Measurements from ENCODE around the gene MBLAC2. TPM values are rescaled to one million over a fixed set of nuclear protein-coding genes. Genes with fewer than 3 reads are reported as not detected.

The MBLAC2 gene
- total RNA-seq, 2 experiments from 2014 or later, result 9.1 to 16.3 TPM

DNA sequence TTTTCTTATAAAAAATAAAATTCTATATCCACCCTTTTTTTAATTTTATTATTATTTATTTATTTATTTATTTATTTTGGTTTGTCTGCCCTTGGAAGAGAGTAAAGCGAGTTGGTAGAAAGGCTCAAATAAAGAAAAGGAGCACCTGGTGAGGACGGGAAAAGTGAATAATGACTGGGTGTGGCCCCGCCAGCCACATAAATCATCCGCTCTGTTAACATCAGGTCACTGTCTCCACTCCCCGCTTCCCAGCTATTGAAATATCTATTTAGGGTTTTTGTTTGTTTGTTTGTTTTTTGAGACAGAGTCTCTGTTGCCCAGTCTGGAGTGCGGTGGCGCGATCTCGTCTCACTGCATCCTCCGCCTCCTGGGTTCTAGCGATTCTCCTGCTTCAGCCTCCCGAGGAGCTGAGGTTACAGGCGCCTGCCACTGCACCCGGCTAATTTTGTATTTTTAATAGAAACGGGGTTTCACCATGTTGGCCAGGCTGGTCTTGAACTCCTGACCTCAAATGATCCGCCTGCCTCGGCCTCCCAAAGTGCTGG lies 937 bp upstream of the MBLAC2 start:
- H3K4me3 ChIP-seq (ENCODE audit: low read depth, low read length, poor library complexity, severe bottlenecking), result peak overlapping the region; percentile 80
- no peaks in the 10 kb centered on the region for H3K9me3 ChIP-seq (ENCODE audit: low read length)
- H3K27ac ChIP-seq (ENCODE audit: low read depth, low read length, poor library complexity, severe bottlenecking), result no peak overlapping the region
- no peak for TF ChIP-seq EZH2phosphoT487 (IDR thresholded peaks at IDR 0.05; ENCODE audit: borderline replicate concordance, low read depth, low read length)
- H3K4me2 ChIP-seq (ENCODE audit: low read length), result peak overlapping the region; percentile 96
- H4K20me1 ChIP-seq (ENCODE audit: insufficient read depth, low read length), result no peaks in the 10 kb centered on the region
- intact Hi-C loops (cut with micrococcal nuclease; ENCODE audit: unreplicated experiment), result loop anchor here (2.0 kb wide), 1 partner anchor 905 kb away; no protein-coding TSS in a partner anchor
- no peaks in the 10 kb centered on the region for H3K36me3 ChIP-seq (ENCODE audit: insufficient read depth, low read length)
- no peak overlapping the region for H2AFZ ChIP-seq (ENCODE audit: low read length)
- no peaks in the 10 kb centered on the region for H3K9me2 ChIP-seq (ENCODE audit: insufficient read depth, low read length)
- peaks cover 41% of the 10 kb centered on the region for H3K4me1 ChIP-seq (ENCODE audit: insufficient read depth, low read length, poor library complexity, severe bottlenecking)
- DNase-seq (ENCODE audit: low spot score), result no peak
- POLR2A ChIA-PET, result interaction anchor here (1.0 to 3.4 kb wide), 5 partner anchors 11 to 65 kb away, joined by 3 to 40 read pairs (median 10); partner anchors contain the start of gene CETN3
- peaks cover 39% of the 10 kb centered on the region for H3K79me2 ChIP-seq (ENCODE audit: insufficient read depth, low read depth, low read length)
- TSS peak; percentile 67 for BruUV-seq (replicated peaks)
- CTCF ChIA-PET (ENCODE audit: unreplicated experiment), result interaction anchor here (1.6 kb wide), 1 partner anchor 53 kb away, joined by 3 read pairs; no protein-coding TSS in a partner anchor

DNA sequence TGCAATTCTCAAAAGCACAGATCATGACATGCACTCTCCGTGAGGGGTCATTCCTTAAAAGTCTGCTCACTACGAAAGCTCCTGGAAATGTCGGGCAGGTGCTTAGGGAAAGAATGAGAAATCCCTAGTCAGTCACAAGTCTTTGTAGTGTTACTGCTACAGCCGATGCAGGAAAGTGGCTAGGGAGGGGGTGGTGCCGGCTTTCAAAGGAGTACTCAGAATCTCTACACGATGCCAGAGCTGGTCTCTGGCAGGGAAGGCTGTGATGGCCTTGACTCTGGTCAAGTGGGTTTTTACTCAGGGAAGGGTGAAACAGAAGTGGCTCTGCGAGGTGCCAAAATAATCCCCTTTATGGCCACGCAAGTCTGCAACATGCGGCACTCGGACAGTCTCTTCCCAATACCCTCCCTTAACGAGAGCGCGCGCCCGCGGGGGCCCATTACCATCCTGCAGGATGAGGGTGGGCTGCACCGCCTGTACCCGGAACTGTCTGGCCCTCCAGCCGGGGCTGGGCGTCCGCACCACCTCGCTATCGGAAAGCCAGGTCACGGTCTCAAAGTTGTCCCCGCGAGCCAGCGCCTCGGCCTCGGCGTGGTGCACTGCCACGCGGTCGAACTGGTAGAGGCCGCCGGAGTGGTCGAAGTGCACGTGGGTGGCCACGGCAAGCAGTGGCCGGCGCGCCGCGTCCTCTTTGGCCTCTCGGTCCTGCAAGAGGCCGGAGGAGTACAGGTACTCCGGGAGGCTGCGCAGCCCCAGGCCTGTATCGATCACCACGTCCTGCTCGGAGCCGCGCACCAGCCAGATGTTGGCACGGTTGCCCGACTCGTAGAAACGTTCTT lies 956 bp downstream of the MBLAC2 start:
- Histone ChIP-seq H3K36me3 (ENCODE audit: insufficient read depth, low read length) (peaks cover 12% of the 10 kb centered on the region; the same call in 1 of the 2 replicates), H3K4me1 (ENCODE audit: insufficient read depth, low read length, poor library complexity, severe bottlenecking) (peaks cover 41% of the 10 kb centered on the region), H4K20me1 (ENCODE audit: insufficient read depth, low read length) (no peaks in the 10 kb centered on the region), H2AFZ (ENCODE audit: low read length) (peak overlapping the region; percentile 89), H3K4me3 (ENCODE audit: low read depth, low read length, poor library complexity, severe bottlenecking) (peak overlapping the region; percentile 80), H3K27ac (ENCODE audit: low read depth, low read length, poor library complexity, severe bottlenecking) (peak overlapping the region; percentile 59), H3K9me3 (ENCODE audit: low read length) (no peaks in the 10 kb centered on the region), H3K9me2 (ENCODE audit: insufficient read depth, low read length) (no peaks in the 10 kb centered on the region), H3K79me2 (ENCODE audit: insufficient read depth, low read depth, low read length) (peaks cover 39% of the 10 kb centered on the region), H3K4me2 (ENCODE audit: low read length) (peak overlapping the region; percentile 95)
- BruUV-seq (replicated peaks), result no TSS peak
- TF ChIP-seq CTCF (conservative IDR thresholded peaks at IDR 0.05; ENCODE audit: low read length), result no peak
- TF ChIP-seq EZH2phosphoT487 (IDR thresholded peaks at IDR 0.05; ENCODE audit: borderline replicate concordance, low read depth, low read length), result no peak
- CTCF ChIA-PET (ENCODE audit: unreplicated experiment), result interaction anchor here (0.8 to 1.6 kb wide), 4 partner anchors 34 to 64 kb away, joined by 3 to 5 read pairs (median 3); partner anchors contain the start of gene CETN3
- POLR2A ChIA-PET, result interaction anchor here (0.5 to 3.6 kb wide), 15 partner anchors 10 to 1660 kb away, joined by 3 to 40 read pairs (median 4); partner anchors contain the start of genes CETN3 and LYSMD3
- intact Hi-C loops (cut with micrococcal nuclease; ENCODE audit: unreplicated experiment), result loop anchor here (1.0 to 2.0 kb wide), 3 partner anchors 56 to 907 kb away; partner anchors contain the start of genes CETN3 and LYSMD3
- DNase-seq (ENCODE audit: low spot score), result peak; percentile 47

DNA sequence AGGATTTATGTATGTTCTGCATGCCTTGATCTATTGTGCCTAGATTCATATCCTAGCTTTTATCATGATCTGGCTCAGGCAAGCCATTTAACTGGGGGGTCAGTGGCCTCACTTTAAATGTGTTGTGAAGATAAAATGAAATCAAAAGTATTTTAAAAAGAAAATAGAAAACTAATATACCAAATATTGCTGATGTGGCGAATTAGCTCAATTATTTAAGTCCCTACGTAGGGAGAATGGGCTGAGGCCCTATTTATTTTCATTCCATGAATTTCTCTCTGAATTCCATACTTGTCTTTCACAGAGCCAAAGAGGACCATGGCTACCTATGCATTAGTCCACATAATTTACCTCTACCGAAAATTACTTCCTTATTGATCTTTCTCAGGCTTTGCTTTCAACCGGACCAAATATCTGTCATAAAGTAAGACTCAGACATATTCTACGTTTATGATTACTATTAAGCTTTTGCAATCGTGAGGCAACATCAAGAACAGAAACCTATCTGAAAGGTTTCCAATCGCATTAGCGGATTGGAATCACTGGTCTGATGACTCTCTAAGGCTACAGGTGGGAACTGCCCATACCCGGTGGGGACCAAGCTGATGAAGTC lies 1.7 kb downstream of the MBLAC2 start:
- ChIA-PET POLR2A (interaction anchor here (0.5 to 3.6 kb wide), 12 partner anchors 9 to 1659 kb away, joined by 3 to 40 read pairs (median 3); partner anchors contain the start of gene CETN3), CTCF (ENCODE audit: unreplicated experiment) (interaction anchor here (0.8 to 1.5 kb wide), 2 partner anchors 34 to 57 kb away, joined by 3 read pairs; no protein-coding TSS in a partner anchor)
- intact Hi-C loops (cut with micrococcal nuclease; ENCODE audit: unreplicated experiment), result no loop called here
- Histone ChIP-seq H4K20me1 (ENCODE audit: insufficient read depth, low read length) (no peaks in the 10 kb centered on the region), H3K4me1 (ENCODE audit: insufficient read depth, low read length, poor library complexity, severe bottlenecking) (peaks cover 41% of the 10 kb centered on the region), H3K27ac (ENCODE audit: low read depth, low read length, poor library complexity, severe bottlenecking) (no peak overlapping the region), H3K4me2 (ENCODE audit: low read length) (peak overlapping the region; percentile 95), H3K9me2 (ENCODE audit: insufficient read depth, low read length) (no peaks in the 10 kb centered on the region), H2AFZ (ENCODE audit: low read length) (peak overlapping the region; percentile 89; the same call in 1 of the 2 replicates), H3K36me3 (ENCODE audit: insufficient read depth, low read length) (peaks cover 12% of the 10 kb centered on the region; the same call in 1 of the 2 replicates), H3K9me3 (ENCODE audit: low read length) (no peaks in the 10 kb centered on the region), H3K79me2 (ENCODE audit: insufficient read depth, low read depth, low read length) (peaks cover 39% of the 10 kb centered on the region), H3K4me3 (ENCODE audit: low read depth, low read length, poor library complexity, severe bottlenecking) (peak overlapping the region; percentile 80)
- TF ChIP-seq EZH2phosphoT487 (IDR thresholded peaks at IDR 0.05; ENCODE audit: borderline replicate concordance, low read depth, low read length) (no peak), CTCF (conservative IDR thresholded peaks at IDR 0.05; ENCODE audit: low read length) (no peak)
- BruUV-seq (replicated peaks), result TSS peak; percentile 53
- DNase-seq (ENCODE audit: low spot score), result peak; percentile 20

All from OCI-LY7 (cell line).